Breast epithelium (tissue), 3 donors: Measurements from ENCODE around the gene NATD1.

Experiments
- CTCF ChIP-seq, 3 donors: fragments of 450-650 bp; IDR thresholded peaks; one replicate each; pipeline ENCODE4 v1.5.1; 2016 to 2017; ENCODE audit warnings: antibody characterized with exemption in 3 of 3, mild to moderate bottlenecking in 3 of 3, moderate library complexity in 3 of 3
- POLR2AphosphoS5 ChIP-seq, 3 donors: sonication (generic); formaldehyde crosslinking; IDR thresholded peaks; one replicate each; pipeline ENCODE4 v1.6.1; 2017; ENCODE audit warnings: antibody characterized with exemption in 3 of 3

- TF ChIP-seq CTCF (IDR thresholded peaks at IDR 0.05): no peak
- TF ChIP-seq POLR2AphosphoS5 (IDR thresholded peaks at IDR 0.05): no peak
Observed at GRCh38 chr17:21247552-21248258, 5.5 kb downstream of the NATD1 start.
